Natural killer cell (primary cell): ENCODE data around the gene NKAIN4. TPM values are rescaled to one million over a fixed set of nuclear protein-coding genes. Genes with fewer than 3 reads are reported as not detected.

ENCODE experiments used
- ATAC-seq, 3 donors: fragments of 150-1000 bp in 2 of 3; fragments of 200-7000 bp in 1 of 3; cut with Tn5 transposase; 1 replicate in 1 of 3; 2 replicates in 2 of 3; pipeline ENCODE4 v1.10.0; 2021; ENCODE audit warnings: mild to moderate bottlenecking in 2 of 3, moderate library complexity in 2 of 3
- DNase-seq, 2 donors: peaks; one replicate each; pipeline versions ENCODE4 v3.0.0 to v3.0.0-alpha.2; 2013 to 2021; ENCODE audit warnings: mixed read lengths in 1 of 2
- H3K27ac ChIP-seq: one replicate; pipeline ENCODE4 v1.5.1; 2013; ENCODE audit warnings: mild to moderate bottlenecking, low read length
- H3K27me3 ChIP-seq: one replicate; pipeline ENCODE4 v1.6.1; 2013; ENCODE audit warnings: low read length; ENCODE audit not compliant: control insufficient read depth, insufficient read depth
- H3K36me3 ChIP-seq: one replicate; pipeline ENCODE4 v1.6.1; 2013; ENCODE audit warnings: low read length; ENCODE audit not compliant: control insufficient read depth, insufficient read depth
- H3K4me1 ChIP-seq: one replicate; pipeline ENCODE4 v1.6.1; 2013; ENCODE audit warnings: low read length; ENCODE audit not compliant: control insufficient read depth, insufficient read depth
- H3K4me3 ChIP-seq: one replicate; pipeline ENCODE4 v1.5.1; 2013; ENCODE audit warnings: low read length
- H3K9me3 ChIP-seq: one replicate; pipeline ENCODE4 v1.6.1; 2013; ENCODE audit warnings: low read length; ENCODE audit not compliant: control insufficient read depth, insufficient read depth
- H3K27ac Mint-ChIP-seq, 2 donors: one replicate each; pipeline ENCODE4 v1.8.0; 2022; ENCODE audit warnings: mild to moderate bottlenecking in 2 of 2, mixed read lengths in 2 of 2, moderate library complexity in 1 of 2
- H3K27me3 Mint-ChIP-seq, 2 donors: one replicate each; pipeline ENCODE4 v1.8.0; 2022; ENCODE audit warnings: low read depth in 2 of 2, mixed read lengths in 2 of 2
- H3K36me3 Mint-ChIP-seq: one replicate; pipeline ENCODE4 v1.8.0; 2022; ENCODE audit warnings: mixed read lengths
- H3K4me1 Mint-ChIP-seq, 2 donors: one replicate each; pipeline ENCODE4 v1.8.0; 2022; ENCODE audit warnings: mixed read lengths in 2 of 2
- H3K4me3 Mint-ChIP-seq: one replicate; pipeline ENCODE4 v1.8.0; 2022; ENCODE audit warnings: mild to moderate bottlenecking, moderate library complexity, mixed read lengths
- H3K9me3 Mint-ChIP-seq, 2 donors: one replicate each; pipeline ENCODE4 v1.8.0; 2022; ENCODE audit warnings: mixed read lengths in 2 of 2
- WGBS: methylation state at CpG from one replicate; pipeline ENCODE4 v1.1.7; 2013; ENCODE audit warnings: missing lambda C conversion rate; ENCODE audit not compliant: insufficient coverage; 5-methylcytosine and 5-hydroxymethylcytosine counted together
- intact Hi-C: fragments of 100-400 bp; cut with micrococcal nuclease; formaldehyde crosslinking; loops from one replicate; pipeline ENCODE4 v1.14.2; 2022
- total RNA-seq, 4 donors: library from RNA; stranded (reverse); fragments of 120-200 nt in 1 of 4; gene quantifications; one replicate each; pipeline versions ENCODE4 v1.2.3 to v1.2.4, GENCODE V29; 2013 to 2022
- TF ChIP-seq, protein P1 (sequence below): fragments of 200-600 bp; IDR thresholded peaks from one replicate; pipeline ENCODE4 v1.8.0; 2022; ENCODE audit warnings: antibody characterized with exemption

The NKAIN4 gene
- total RNA-seq, 3 donors from 2014 or later (not counting 1 experiment from before 2014, with no cell fraction given): not detected

DNA sequence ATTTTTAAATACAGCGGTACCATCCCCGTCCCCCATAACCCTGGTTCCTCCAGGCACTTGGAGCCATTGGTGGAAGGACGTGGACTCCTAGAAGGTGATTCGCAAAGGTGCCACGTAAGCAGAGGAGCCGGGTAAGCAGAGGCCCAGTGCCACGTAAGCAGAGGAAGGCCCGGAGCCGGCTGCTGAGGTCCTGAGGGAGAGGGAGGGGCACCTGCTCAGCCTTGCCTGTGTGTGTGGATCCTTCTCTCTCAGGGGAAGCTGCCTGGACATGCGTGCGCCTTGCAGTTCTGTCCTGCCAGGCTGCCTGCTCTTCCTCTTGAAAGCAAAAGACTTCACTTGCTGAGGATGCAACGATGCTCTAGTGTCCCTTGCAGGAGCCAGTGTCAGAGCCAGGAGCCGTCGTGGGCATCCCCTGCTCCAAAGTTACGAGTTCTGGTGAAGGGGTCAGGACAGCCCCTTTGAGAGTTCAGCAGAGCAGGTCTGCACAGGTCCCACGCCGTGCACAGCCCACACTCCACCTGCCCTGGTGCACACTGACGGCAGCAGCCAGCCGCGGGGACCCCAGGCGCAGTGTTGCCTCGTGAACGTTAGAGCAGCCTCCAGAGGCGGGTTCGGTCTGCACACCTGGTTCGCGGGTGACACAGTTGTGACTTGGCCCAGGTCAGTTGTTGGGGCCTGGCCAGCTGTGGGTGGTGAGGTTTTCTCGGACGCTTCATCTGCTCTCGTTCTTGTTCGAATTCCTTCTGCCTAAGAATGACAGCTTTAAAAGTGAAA is 1.9 kb upstream of the NKAIN4 start:
- ATAC-seq: no peak
- TF ChIP-seq, protein P1, sequence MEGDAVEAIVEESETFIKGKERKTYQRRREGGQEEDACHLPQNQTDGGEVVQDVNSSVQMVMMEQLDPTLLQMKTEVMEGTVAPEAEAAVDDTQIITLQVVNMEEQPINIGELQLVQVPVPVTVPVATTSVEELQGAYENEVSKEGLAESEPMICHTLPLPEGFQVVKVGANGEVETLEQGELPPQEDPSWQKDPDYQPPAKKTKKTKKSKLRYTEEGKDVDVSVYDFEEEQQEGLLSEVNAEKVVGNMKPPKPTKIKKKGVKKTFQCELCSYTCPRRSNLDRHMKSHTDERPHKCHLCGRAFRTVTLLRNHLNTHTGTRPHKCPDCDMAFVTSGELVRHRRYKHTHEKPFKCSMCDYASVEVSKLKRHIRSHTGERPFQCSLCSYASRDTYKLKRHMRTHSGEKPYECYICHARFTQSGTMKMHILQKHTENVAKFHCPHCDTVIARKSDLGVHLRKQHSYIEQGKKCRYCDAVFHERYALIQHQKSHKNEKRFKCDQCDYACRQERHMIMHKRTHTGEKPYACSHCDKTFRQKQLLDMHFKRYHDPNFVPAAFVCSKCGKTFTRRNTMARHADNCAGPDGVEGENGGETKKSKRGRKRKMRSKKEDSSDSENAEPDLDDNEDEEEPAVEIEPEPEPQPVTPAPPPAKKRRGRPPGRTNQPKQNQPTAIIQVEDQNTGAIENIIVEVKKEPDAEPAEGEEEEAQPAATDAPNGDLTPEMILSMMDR: no peak
- 52% methylated on average over 31 of the region's 31 CpGs for WGBS

DNA sequence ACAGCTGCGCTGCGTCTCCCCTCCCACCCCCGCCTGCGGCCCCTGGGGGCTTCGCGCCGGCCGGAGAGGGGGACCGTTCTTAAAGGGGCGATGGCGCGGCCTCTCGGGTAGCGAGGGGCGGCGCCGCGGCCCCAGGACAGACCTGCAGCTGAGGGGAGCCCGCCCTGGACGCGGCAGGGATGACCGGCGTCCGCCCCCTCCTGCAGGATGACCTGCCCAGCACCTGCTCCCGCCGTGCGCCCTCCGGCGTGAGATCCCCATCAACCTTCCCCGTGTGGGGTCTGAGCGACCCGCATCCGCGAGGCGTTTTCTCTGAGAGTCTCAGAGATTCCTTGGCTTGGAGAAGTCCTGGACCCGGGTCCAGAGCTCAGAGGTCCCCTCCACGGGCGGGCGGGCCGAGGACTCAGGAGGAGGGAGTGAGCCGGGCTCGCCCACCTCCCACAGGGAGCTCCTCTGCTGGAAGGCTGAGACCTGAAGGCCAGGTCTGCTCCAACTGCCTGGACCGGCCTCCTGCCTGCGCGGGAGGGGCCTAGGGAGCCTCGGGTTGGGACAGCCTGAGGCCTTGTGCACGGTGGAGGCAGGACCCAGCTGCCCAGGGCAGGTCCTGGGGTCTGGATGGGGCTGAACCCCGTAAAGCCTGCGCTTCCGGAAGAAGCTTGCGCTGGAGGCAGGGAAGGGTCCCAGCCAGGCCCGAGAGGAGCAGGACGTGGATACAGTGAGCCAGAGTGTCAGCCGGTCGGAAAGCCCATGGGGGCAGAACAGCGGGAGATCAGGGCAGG is 532 bp upstream of the NKAIN4 start:
- Mint-ChIP-seq H3K4me1 (no peaks in the 10 kb centered on the region), H3K27me3 (peaks cover 36 to 38% of the 10 kb centered on the region in 2 donors), H3K27ac (no peak overlapping the region), H3K4me3 (no peak overlapping the region), H3K9me3 (no peaks in the 10 kb centered on the region), H3K36me3 (no peaks in the 10 kb centered on the region)
- no peaks in the 10 kb centered on the region for H3K36me3 ChIP-seq
- 7% methylated on average over 56 of the region's 56 CpGs for WGBS
- no peak for DNase-seq
- H3K9me3 ChIP-seq: no peaks in the 10 kb centered on the region
- no peak overlapping the region for H3K4me3 ChIP-seq
- no peak for ATAC-seq
- peaks cover 20% of the 10 kb centered on the region for H3K27me3 ChIP-seq
- TF ChIP-seq, protein P1: no peak
- H3K27ac ChIP-seq: no peak overlapping the region
- peaks cover 4% of the 10 kb centered on the region for H3K4me1 ChIP-seq
- intact Hi-C loops: no loop called here

More for the DNA sequence above, 1.9 kb upstream of the NKAIN4 start:
- no peak for DNase-seq
- H3K4me3 ChIP-seq: no peak overlapping the region
- H3K9me3 ChIP-seq: no peaks in the 10 kb centered on the region
- peaks cover 4% of the 10 kb centered on the region for H3K4me1 ChIP-seq
- H3K36me3 Mint-ChIP-seq: no peaks in the 10 kb centered on the region
- H3K36me3 ChIP-seq: no peaks in the 10 kb centered on the region
- peaks cover 20% of the 10 kb centered on the region for H3K27me3 ChIP-seq
- no peak overlapping the region for H3K4me3 Mint-ChIP-seq
- H3K27me3 Mint-ChIP-seq: peaks cover 33 to 38% of the 10 kb centered on the region in 2 donors
- no peak overlapping the region for H3K27ac ChIP-seq
- no peaks in the 10 kb centered on the region for H3K4me1 Mint-ChIP-seq
- intact Hi-C loops: no loop called here
- H3K9me3 Mint-ChIP-seq: no peaks in the 10 kb centered on the region
- H3K27ac Mint-ChIP-seq: no peak overlapping the region

DNA sequence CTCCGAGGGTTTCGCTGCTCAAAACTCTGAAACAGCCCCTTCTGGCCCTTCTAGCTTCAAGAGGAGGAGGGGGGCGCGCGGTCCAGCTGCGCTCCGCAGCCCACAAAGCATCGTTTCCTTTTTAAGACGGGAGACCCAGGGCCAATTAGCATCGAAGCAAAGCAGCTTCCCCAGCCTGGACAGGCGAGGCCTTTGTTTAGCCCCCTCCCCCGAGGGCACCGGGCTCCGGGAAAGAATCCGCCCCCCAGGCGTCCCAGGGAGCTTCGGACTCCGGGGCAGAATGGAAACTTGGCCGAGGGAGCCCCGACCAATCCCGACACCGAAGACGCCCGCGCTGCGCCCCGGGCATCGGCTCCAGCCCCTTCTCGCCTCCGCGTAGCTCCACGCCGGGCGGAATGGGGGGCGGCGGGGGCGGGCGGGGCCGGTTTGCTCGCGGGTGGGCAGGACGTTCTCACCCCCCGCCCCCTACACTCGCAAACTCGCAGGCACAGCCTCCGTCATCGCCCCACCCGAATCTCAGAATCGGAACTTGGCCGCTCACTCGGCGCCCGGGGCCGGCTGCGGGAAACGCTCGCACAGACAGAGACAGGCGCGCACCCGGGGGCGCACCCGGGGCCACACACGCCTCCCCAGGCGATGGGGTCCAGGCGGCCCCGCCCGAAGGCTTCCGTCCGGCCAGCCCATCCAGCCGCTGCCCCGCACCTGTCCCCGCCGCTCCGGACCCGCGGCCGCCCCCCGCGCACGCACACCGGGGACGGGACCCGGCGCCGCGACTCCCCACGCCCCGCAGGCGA is 628 bp downstream of the NKAIN4 start:
- Histone ChIP-seq H3K27ac (no peak overlapping the region), H3K4me1 (peaks cover 4% of the 10 kb centered on the region), H3K36me3 (no peaks in the 10 kb centered on the region), H3K4me3 (no peak overlapping the region), H3K9me3 (no peaks in the 10 kb centered on the region), H3K27me3 (peaks cover 20% of the 10 kb centered on the region)
- no peak overlapping the region for H3K4me3 Mint-ChIP-seq
- H3K9me3 Mint-ChIP-seq: no peaks in the 10 kb centered on the region
- peaks cover 35 to 40% of the 10 kb centered on the region in 2 donors for H3K27me3 Mint-ChIP-seq
- TF ChIP-seq, protein P1: no peak
- ATAC-seq (no peak), DNase-seq (peak in 1 of 2 donors; percentile 11)
- no peaks in the 10 kb centered on the region for H3K36me3 Mint-ChIP-seq
- no peaks in the 10 kb centered on the region for H3K4me1 Mint-ChIP-seq
- intact Hi-C loops: no loop called here
- no peak overlapping the region for H3K27ac Mint-ChIP-seq
- 2% methylated on average over 89 of the region's 89 CpGs for WGBS
